OCI-LY1 (cell line): Measurements from ENCODE around the gene CCDC60.

Experiments used
- H2AFZ ChIP-seq: fragments of 200-600 bp; sonication (generic), shearing (Covaris generic); 2 replicates; pipeline ENCODE4 v1.6.0; 2014; ENCODE audit warnings: antibody characterized with exemption, mild to moderate bottlenecking, low read length
- H3F3A ChIP-seq: fragments of 200-600 bp; sonication (generic), shearing (Covaris generic); 2 replicates; pipeline ENCODE4 v1.6.0; 2014; ENCODE audit warnings: mild to moderate bottlenecking, antibody characterized with exemption, low read length, moderate library complexity; ENCODE audit not compliant: insufficient read depth
- H3K27ac ChIP-seq: fragments of 200-600 bp; sonication (generic); 2 replicates; pipeline ENCODE4 v1.5.1; 2014; ENCODE audit warnings: low read length, mixed run types, mild to moderate bottlenecking, low read depth; ENCODE audit not compliant: poor library complexity, severe bottlenecking
- H3K27me3 ChIP-seq: fragments of 200-600 bp; sonication (generic); 2 replicates; pipeline ENCODE4 v1.6.0; 2014; ENCODE audit warnings: antibody characterized with exemption, mild to moderate bottlenecking, low read length, moderate library complexity; ENCODE audit not compliant: insufficient read depth
- H3K36me3 ChIP-seq: fragments of 200-600 bp; sonication (generic); 2 replicates; pipeline ENCODE4 v1.6.1; 2014; ENCODE audit warnings: mild to moderate bottlenecking, antibody characterized with exemption, low read length, moderate library complexity, mixed read lengths; ENCODE audit not compliant: insufficient read depth
- H3K4me1 ChIP-seq: fragments of 200-600 bp; sonication (generic); 2 replicates; pipeline ENCODE4 v1.5.1; 2014; ENCODE audit warnings: mild to moderate bottlenecking, low read length, moderate library complexity; ENCODE audit not compliant: insufficient read depth, severe bottlenecking
- H3K4me2 ChIP-seq: fragments of 200-600 bp; sonication (generic), shearing (Covaris generic); 2 replicates; pipeline ENCODE4 v1.6.1; 2014; ENCODE audit warnings: low read length
- H3K4me3 ChIP-seq: fragments of 200-600 bp; sonication (generic); 2 replicates; pipeline ENCODE4 v1.5.1; 2014; ENCODE audit warnings: low read length, low read depth, mild to moderate bottlenecking, mixed read lengths; ENCODE audit not compliant: poor library complexity, severe bottlenecking
- H3K79me2 ChIP-seq: fragments of 200-600 bp; shearing (Covaris generic); 2 replicates; pipeline ENCODE4 v1.6.1; 2016; ENCODE audit warnings: mixed run types, low read length, mixed read lengths; ENCODE audit not compliant: insufficient read depth
- H3K9ac ChIP-seq: fragments of 200-600 bp; sonication (generic), shearing (Covaris generic); 2 replicates; pipeline ENCODE4 v1.6.1; 2014; ENCODE audit warnings: mild to moderate bottlenecking, low read length, mixed read lengths
- H3K9me2 ChIP-seq: fragments of 200-600 bp; sonication (generic), shearing (Covaris generic); 2 replicates; pipeline ENCODE4 v1.6.1; 2014; ENCODE audit warnings: low read depth, mild to moderate bottlenecking, low read length, mixed read lengths
- H3K9me3 ChIP-seq: fragments of 200-600 bp; shearing (Covaris generic); 2 replicates; pipeline ENCODE4 v1.6.1; 2014; ENCODE audit warnings: low read length, mixed read lengths
- H4K20me1 ChIP-seq: fragments of 200-600 bp; sonication (generic), shearing (Covaris generic); 2 replicates; pipeline ENCODE4 v1.6.0; 2016; ENCODE audit warnings: mild to moderate bottlenecking, low read length; ENCODE audit not compliant: insufficient read depth
- CTCF ChIP-seq: fragments of 200-600 bp; sonication (generic), shearing (Covaris generic); IDR thresholded peaks from 2 replicates; pipeline ENCODE4 v1.5.1; 2017; ENCODE audit warnings: mild to moderate bottlenecking, antibody characterized with exemption, low read length, moderate library complexity, mixed read lengths
- EZH2 ChIP-seq: fragments of 200-600 bp; sonication (generic), shearing (Covaris generic); IDR thresholded peaks from 2 replicates; pipeline ENCODE4 v1.8.0; 2017; ENCODE audit warnings: borderline replicate concordance, mixed run types, mild to moderate bottlenecking, antibody characterized with exemption, low read length, moderate library complexity, mixed read lengths

Gene CCDC60

GRCh38 chr12:119326341-119326740 is 8.2 kb upstream of the CCDC60 start:
- Histone ChIP-seq H3K9ac (no peak overlapping the region), H2AFZ (no peak overlapping the region), H3K36me3 (no peaks in the 10 kb centered on the region), H3K9me2 (no peaks in the 10 kb centered on the region), H3K79me2 (no peaks in the 10 kb centered on the region), H3F3A (no peaks in the 10 kb centered on the region), H3K4me1 (no peaks in the 10 kb centered on the region), H3K9me3 (no peaks in the 10 kb centered on the region), H4K20me1 (no peaks in the 10 kb centered on the region), H3K4me2 (no peak overlapping the region), H3K27ac (no peak overlapping the region), H3K4me3 (no peak overlapping the region), H3K27me3 (no peaks in the 10 kb centered on the region)
- no peak for TF ChIP-seq EZH2
- no peak for TF ChIP-seq CTCF

GRCh38 chr12:119327471-119327870 is 7.1 kb upstream of the CCDC60 start:
- H3K27me3 ChIP-seq: no peaks in the 10 kb centered on the region
- no peaks in the 10 kb centered on the region for H3K9me3 ChIP-seq
- H3K4me1 ChIP-seq: no peaks in the 10 kb centered on the region
- no peak overlapping the region for H3K27ac ChIP-seq
- no peak overlapping the region for H2AFZ ChIP-seq
- no peak overlapping the region for H3K4me2 ChIP-seq
- no peak overlapping the region for H3K4me3 ChIP-seq
- H3F3A ChIP-seq: no peaks in the 10 kb centered on the region
- no peaks in the 10 kb centered on the region for H3K36me3 ChIP-seq
- no peaks in the 10 kb centered on the region for H3K9me2 ChIP-seq
- no peak overlapping the region for H3K9ac ChIP-seq
- no peaks in the 10 kb centered on the region for H3K79me2 ChIP-seq
- H4K20me1 ChIP-seq: no peaks in the 10 kb centered on the region
- TF ChIP-seq EZH2 (no peak), CTCF (no peak)

GRCh38 chr12:119328111-119328510 is 6.4 kb upstream of the CCDC60 start:
- no peak overlapping the region for H3K4me2 ChIP-seq
- no peaks in the 10 kb centered on the region for H3K9me3 ChIP-seq
- no peak overlapping the region for H2AFZ ChIP-seq
- TF ChIP-seq EZH2 (no peak), CTCF (peak; percentile 36; the same call in 1 of the 2 replicates)
- no peak overlapping the region for H3K4me3 ChIP-seq
- no peaks in the 10 kb centered on the region for H3F3A ChIP-seq
- H3K79me2 ChIP-seq: no peaks in the 10 kb centered on the region
- H4K20me1 ChIP-seq: no peaks in the 10 kb centered on the region
- H3K9me2 ChIP-seq: no peaks in the 10 kb centered on the region
- H3K27me3 ChIP-seq: no peaks in the 10 kb centered on the region
- no peaks in the 10 kb centered on the region for H3K4me1 ChIP-seq
- no peak overlapping the region for H3K27ac ChIP-seq
- H3K9ac ChIP-seq: no peak overlapping the region
- no peaks in the 10 kb centered on the region for H3K36me3 ChIP-seq
